IPS-NIHi7 (cell line): ENCODE results near the gene CR1L.
"Not testable (repeated sequence)": the region's sequence is repeated elsewhere in the genome, so short reads cannot be mapped to it uniquely, and the experiment has no call there.

ENCODE experiments used
- DNase-seq: peaks from one replicate; pipeline ENCODE4 v3.0.0; 2012; ENCODE audit warnings: mixed read lengths; ENCODE audit errors: extremely low spot score

CR1L gene

GRCh38 chr1:207646171-207646570, 1.2 kb downstream of the CR1L start:
- DNase-seq = no peak

GRCh38 chr1:207646944-207647579, 2.1 kb downstream of the CR1L start:
- no peak for DNase-seq

DNA sequence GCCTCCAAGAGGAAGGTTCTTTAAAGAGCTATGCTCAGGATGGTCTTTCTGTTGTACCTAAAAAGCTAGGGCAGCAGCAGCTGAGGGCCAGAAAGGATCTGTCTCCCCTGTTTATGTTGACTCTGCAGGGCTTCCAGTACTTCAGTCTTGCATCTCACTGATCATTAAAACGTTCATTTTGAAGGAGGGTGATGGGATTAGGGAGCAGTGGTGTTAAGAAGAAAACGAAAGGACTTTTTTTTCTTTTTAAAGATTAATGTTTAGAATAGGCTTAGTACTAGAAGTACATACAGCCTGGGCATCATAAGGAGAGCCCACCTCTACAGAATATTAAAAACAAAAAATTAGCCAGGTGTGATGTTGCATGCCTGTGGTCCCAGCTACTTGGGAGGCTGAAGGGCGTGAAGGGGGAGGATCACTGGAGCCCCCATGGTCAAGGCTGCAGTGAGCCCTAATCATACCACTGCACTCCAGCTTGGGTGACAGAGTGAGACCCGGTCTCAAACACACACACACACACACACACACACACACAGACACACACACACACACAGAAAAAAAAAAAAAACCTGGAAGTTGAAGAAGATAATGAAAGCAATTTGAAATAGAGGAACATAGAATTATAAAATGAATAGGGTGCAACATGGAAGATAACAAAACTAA, 2.9 kb downstream of the CR1L start:
- no peak for DNase-seq

DNA sequence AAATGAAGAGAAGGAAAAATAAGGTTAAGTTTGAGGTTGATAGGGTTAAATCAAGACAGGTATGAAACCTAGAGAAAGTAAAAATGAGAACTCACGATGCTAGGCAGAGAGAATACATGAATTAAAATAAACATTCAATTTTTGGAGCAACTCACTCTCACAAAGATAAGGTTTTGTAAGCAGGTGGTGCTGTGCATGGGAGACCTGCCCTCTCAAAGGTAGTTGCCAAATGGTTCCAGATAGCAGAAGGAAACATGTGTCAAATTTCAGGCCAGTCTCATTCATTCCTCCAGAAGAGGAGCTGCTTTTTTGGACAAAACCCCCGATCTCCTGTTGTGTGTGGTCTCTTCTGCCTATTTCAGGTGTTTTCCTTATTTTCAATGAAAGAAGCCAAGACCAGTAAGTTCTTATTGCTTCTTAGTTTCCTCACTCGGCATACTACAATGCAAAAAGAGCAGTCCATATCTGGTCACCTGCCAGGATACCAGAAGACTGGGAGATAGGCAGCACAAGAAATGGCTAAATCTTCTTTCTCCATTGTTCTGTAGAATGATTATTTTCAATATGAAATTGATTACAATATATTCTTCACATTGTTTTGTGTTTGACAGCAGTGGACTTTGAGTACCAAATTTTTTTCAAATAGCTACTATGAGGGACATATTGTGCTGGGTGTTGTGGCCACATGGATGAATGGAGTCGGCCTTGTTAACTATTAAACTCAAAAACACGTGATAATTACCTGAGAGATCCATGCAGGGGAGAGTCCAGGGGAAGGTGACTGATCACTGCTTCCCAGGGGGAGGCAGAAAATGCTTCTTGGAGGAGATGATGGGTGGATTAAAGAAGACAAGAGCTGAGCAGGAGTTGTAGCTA, 3.6 kb downstream of the CR1L start:
- no peak for DNase-seq

DNA sequence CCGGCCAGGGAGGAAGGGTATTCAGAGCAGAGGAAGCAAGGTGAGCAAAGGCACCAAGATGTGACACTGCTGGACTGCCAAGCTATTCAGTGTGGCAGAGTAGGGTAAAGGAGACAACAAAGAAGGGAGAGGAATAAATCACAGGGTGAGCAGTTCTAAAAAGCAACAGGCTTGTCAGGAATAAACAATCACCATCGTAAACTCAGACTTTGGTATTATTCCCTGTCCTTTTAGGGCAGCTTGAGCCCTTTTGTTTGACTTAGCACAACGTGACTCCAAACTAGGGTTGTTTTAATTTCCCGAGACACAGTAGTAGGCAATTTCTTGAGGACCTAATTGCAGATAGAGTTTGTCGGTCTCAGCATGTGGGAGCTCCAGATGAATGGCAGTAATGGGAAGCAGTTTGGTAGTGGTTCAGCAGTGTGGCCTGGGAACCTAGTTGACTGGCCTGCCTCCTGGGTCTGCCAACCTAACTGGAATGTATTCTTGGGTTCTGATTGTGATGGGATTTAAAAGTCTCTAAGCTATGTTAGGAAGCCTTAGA, 4.3 kb downstream of the CR1L start:
- no peak for DNase-seq

GRCh38 chr1:207649865-207650580, 5.1 kb downstream of the CR1L start:
- no peak for DNase-seq

- no peak for DNase-seq
Observed at GRCh38 chr1:207651583-207651982, 6.7 kb downstream of the CR1L start.

GRCh38 chr1:207654320-207654719, 9.4 kb downstream of the CR1L start:
- DNase-seq = no peak

DNA sequence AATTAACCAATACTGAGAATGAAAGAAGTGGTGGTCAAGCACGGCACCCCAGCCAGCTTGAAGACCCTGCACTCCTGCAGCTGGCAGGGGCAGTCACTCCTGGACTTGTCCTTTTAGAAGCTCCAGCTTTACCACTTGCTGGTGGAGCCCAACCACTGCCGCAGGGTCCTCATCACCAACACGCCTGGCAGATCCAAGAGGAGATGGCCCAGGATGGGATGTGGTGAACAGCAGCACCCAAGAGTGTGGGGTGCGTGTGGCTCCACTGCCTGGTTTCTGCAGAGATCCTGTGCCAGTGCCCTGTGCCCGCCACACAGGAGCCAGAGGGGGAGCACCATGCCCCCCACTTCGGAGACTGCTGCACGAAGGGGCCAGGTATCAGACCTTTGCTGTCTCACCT, 13.5 kb downstream of the CR1L start:
- DNase-seq = no peak

GRCh38 chr1:207658904-207659485, 14.1 kb downstream of the CR1L start:
- no peak for DNase-seq

DNA sequence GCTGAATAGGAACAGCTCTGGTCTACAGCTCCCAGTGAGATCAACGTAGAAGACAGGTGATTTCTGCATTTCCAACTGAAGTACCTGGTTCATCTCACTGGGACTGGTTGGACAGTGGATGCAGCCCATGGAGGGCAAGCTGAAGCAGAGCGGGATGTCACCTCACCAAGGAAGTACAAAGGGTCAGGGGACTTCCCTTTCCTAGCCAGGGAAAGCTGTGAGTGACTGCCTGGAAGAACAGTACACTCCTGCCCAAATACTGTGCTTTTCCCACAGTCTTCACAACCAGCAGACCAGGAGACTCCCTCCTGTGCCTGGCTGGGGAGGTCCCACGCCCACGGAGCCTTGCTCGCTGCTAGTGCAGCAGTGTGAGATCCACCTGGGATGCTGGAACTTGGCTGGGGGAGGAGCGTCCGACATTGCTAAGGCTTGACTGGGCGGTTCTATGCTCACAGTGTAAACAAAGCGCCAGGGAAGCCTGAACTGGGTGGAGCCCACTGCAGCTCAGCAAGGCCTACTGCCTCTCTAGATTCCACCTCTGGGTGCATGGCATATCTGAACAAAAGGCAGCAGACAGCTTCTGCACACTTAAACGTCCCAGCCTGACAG, 14.7 kb downstream of the CR1L start:
- no peak for DNase-seq

DNA sequence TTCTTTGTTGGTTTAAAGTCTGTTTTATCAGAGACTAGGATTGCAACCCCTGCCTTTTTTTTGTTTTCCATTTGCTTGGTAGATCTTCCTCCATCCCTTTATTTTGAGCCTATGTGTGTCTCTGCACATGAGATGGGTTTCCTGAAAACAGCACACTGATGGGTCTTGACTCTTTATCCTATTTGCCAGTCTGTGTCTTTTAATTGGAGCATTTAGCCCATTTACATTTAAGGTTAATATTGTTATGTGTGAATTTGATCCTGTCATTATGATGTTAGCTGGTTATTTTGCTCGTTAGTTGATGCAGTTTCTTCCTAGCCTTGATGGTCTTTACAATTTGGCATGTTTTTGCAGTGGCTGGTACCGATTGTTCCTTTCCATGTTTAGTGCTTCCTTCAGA, 16.5 kb downstream of the CR1L start:
- DNase-seq = not testable (repeated sequence)

DNA sequence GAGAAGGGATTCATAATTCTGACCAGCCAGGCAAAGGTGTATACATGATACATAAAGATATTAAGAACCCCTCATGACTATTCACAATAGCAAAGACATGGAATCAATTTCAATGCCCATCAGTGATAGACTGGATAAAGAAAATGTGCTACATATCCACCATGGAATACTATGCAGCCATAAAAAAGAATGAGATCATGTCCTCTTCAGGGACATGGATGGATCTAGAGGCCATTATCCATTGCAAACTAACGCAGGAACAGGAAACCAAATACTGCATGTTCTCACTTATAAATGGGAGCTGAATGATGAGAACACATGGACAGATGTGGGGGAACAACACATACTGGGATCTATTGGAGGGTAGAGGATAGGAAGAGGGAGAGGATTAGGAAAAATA, 21.4 kb downstream of the CR1L start:
- no peak for DNase-seq

DNA sequence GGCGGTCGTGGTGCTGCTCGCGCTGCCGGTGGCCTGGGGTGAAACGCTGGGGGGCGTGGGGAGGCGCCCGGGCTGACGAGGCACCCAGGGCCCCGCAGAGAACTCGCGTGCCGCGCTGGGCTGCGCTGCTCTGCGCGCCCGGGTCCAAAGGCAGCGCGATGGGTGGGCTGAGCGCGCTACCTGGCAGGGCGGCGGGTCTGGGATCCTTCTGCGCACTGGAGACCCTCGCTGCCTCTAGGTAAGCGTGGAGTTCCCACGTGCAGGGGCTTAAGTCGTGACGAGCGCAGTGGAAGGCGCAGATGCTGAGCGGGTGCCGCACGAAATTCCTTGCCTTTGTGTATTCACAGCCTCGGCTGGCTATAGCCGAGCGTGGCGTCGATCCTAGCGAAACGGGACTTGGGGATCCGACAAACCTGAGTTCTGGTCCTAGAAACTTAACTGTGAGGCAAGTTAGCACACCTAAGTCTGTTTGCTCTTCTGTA, 24.6 kb downstream of the CR1L start:
- no peak for DNase-seq

GRCh38 chr1:207670192-207670591, 25.3 kb downstream of the CR1L start:
- no peak for DNase-seq

- no peak for DNase-seq
Observed at GRCh38 chr1:207670997-207671396, 26.1 kb downstream of the CR1L start.

DNA sequence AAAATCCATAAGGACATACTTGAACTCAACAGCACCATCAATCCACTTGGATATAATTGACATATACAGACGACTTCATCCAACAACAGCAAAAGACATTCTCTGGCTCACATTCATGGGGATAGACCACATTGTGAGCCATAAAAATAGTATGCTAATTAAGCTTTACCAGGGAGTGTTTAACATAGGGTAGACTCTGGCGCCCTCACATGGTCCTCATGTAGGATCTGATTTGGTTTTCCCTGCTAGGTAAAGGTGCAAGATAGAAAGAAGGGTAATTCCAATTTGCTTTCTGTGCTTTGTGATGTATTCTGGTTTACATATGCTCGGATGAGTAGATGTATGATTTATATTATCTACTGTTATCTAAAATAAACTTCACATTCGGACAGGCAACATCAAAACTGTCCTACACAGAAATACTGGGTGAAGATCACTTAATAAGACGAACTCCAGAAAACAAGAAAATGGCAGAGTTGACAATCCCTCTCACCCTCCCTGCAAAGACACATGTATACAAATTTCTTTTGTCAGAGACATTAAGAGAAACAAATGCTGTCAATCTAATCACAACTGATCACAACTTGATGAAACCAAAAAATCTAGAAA, 27.7 kb downstream of the CR1L start:
- DNase-seq = peak; percentile 69

DNA sequence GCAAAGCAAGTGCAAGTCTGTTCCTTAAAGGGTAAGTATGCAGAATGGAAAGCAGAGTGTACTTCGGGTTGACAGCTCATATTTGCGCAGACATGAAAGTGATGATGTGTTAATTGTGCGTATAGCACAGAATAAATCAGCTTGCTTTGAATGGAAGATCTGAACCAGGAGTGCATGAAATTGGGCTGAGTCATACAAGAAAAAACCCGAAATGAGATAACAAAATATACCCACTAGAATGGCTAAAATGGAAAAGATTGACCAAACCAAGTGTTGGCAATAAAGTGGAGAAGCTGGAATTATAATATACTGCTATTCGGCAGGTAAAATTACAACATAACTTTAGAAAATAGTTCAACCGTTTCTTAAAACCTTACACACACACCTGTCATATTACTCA, 28.5 kb downstream of the CR1L start:
- no peak for DNase-seq

DNA sequence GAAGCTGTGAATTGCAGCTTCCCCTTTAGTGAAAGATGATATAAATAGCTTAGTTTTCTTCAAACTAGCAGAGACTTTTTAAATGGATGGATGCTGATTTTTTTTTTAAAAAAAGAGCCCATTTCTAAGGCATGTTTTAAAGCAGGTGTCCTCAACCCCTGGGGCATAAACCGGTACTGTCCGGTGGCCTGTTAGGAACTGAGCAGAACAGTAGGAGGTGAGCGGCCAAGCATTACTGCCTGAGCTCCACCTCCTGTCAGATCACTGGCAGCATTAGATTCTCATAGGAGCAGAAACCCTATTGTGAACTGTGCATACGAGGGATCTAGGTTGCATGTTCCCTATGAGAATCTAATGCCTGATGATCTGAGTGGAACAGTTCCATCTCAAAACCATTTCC, 31.2 kb downstream of the CR1L start:
- DNase-seq = no peak

GRCh38 chr1:207680590-207681388, 35.9 kb downstream of the CR1L start:
- DNase-seq = not testable (repeated sequence)
